Sigmoid colon (tissue), 7 donors: ENCODE data around the gene SLC16A6. TPM values are rescaled to one million over a fixed set of nuclear protein-coding genes. Genes with fewer than 3 reads are reported as not detected.

ENCODE experiments used
- DNase-seq: peaks from one replicate; pipeline ENCODE4 v3.0.0-alpha.2; 2019
- H3K27ac ChIP-seq, 4 donors: fragments of 200-600 bp; sonication (generic); one replicate each; pipeline ENCODE4 v1.5.1; 2016 to 2019; ENCODE audit warnings: mild to moderate bottlenecking in 1 of 4
- H3K27me3 ChIP-seq, 3 donors: fragments of 200-600 bp; sonication (generic); one replicate each; pipeline ENCODE4 v1.5.1; 2019; ENCODE audit warnings: mild to moderate bottlenecking in 1 of 3
- H3K36me3 ChIP-seq, 4 donors: fragments of 200-600 bp; sonication (generic); one replicate each; pipeline ENCODE4 v1.5.1; 2016 to 2019
- H3K4me1 ChIP-seq, 4 donors: fragments of 200-600 bp; sonication (generic); one replicate each; pipeline ENCODE4 v1.5.1; 2017 to 2019
- H3K4me3 ChIP-seq, 4 donors: fragments of 200-600 bp; sonication (generic); one replicate each; pipeline ENCODE4 v1.5.1; 2017 to 2019; ENCODE audit warnings: mild to moderate bottlenecking in 2 of 4, moderate library complexity in 1 of 4
- H3K9me3 ChIP-seq, 4 donors: fragments of 200-600 bp in 3 of 4; sonication (generic) in 3 of 4; one replicate each; pipeline versions ENCODE4 v1.5.1 to v1.6.1; 2013 to 2019
- EP300 ChIP-seq, 4 donors: sonication (generic); formaldehyde crosslinking; IDR thresholded peaks; one replicate each; pipeline ENCODE4 v1.6.1; 2017; ENCODE audit warnings: antibody characterized with exemption in 4 of 4
- POLR2A ChIP-seq, 2 donors: fragments of 450-650 bp; IDR thresholded peaks; one replicate each; pipeline ENCODE4 v1.6.1; 2016; ENCODE audit warnings: antibody characterized with exemption in 2 of 2, mild to moderate bottlenecking in 2 of 2, moderate library complexity in 2 of 2
- POLR2AphosphoS5 ChIP-seq, 4 donors: sonication (generic); formaldehyde crosslinking; IDR thresholded peaks; one replicate each; pipeline ENCODE4 v1.6.1; 2017; ENCODE audit warnings: antibody characterized with exemption in 4 of 4
- WGBS, 2 donors: extraction: QIAGEN DNeasy Blood & Tissue Kit; methylation state at CpG; one replicate each; pipeline ENCODE4 v1.1.7; 2013; 5-methylcytosine and 5-hydroxymethylcytosine counted together
- intact Hi-C: fragments of 100-400 bp; cut with DNase I; formaldehyde crosslinking; loops from one replicate; pipeline ENCODE4 v1.15.1; 2023
- polyA plus RNA-seq, 3 donors: library from polyadenylated mRNA; stranded (reverse); fragments of 200-250 nt; gene quantifications; one replicate each; pipeline ENCODE4 v1.2.3, GENCODE V29; 2013
- total RNA-seq, 4 donors: library from RNA; depleted of rRNA; stranded (reverse); fragments of >200 nt; gene quantifications; one replicate each; pipeline ENCODE4 v1.1.0, GENCODE V29; 2016
- TF ChIP-seq, protein P1 (sequence below), 4 experiments: fragments of 450-650 bp in 3 of 4; fragments of 200-600 bp in 1 of 4; IDR thresholded peaks; one replicate each; pipeline ENCODE4 v1.5.1; 2016 to 2019; ENCODE audit warnings: antibody characterized with exemption in 4 of 4, mild to moderate bottlenecking in 3 of 4, moderate library complexity in 2 of 4
- donor health status: healthy with polysubstance abuse.
- donor health status: Bipolar disorder and iron deficiency.
- donor health status: healthy.

The SLC16A6 gene
- total and polyA plus RNA-seq, 7 donors: 0.14 to 2.1 (median 0.67) TPM; not detected in 4

DNA sequence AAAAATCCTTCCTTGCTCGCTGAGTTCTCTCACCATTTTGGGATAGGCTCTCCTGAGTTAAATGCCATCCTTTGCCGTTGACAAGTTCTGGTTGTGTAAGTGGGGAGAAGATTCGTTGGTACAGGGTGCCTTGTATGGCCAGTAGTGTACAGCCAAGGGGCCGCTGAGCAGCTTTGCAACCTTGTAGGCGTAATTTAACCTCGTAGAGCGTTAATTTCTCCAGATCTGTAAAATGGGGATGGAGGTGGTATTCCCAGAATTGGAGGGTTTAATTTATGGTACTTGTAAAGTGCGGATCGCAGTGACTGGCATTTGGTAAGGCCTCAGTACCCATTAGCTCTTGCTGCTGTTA is 1.7 kb upstream of the SLC16A6 start:
- intact Hi-C loops: no loop called here
- peaks cover 0 to 27% (median 23%) of the 10 kb centered on the region in 4 donors for H3K4me1 ChIP-seq
- WGBS, 2 donors: 41 to 50% methylated on average over 9 of the region's 9 CpGs

DNA sequence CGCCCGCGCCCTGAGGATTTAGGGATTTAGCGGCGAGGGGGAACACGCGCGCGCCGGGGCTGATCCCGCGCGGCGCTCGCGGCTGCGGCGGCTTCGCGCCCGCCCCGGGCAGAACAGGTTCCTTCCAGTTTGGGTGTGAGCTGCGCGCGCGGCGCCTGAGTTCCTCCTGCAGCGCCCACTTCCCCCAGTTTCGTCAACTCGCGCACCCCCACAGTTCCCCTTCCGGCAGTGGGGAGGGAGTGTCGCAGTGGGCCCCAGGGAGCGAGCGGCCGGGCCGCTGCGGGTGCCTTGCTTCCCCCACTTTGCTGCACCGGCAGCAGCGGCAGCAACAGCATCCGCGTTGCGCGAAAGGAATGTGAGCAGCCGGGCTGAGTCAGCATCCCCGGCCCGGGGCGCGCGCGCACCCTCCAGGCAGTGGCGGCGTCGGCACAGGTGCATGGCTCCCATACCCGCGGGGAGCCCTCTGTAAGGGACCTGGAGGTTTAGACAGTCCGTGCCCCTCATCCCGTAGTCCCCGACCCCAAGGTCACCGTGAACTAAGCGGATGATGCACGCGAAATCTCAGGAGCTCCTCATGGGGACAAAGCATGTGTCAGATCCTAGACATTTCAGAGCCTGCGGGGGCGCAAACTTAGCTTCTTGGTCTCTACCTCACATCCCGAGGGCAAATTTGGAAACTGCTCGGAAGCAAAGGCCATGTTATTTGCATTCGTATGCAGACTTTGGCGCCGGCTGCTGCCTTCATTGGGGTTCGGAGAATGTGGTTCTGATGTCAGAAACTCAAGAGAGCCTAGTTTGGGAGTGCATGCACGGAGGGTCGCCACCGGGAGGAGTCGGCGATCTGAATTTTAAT is 1.1 kb upstream of the SLC16A6 start:
- Histone ChIP-seq H3K9me3 (no peaks in the 10 kb centered on the region), H3K36me3 (no peaks in the 10 kb centered on the region), H3K27ac (peak overlapping the region; percentile 41 to 68 (median 56)), H3K4me1 (peaks cover 0 to 27% (median 23%) of the 10 kb centered on the region in 4 donors), H3K4me3 (peak overlapping the region; percentile 22 to 63 (median 55)), H3K27me3 (peaks cover 12 to 76% (median 61%) of the 10 kb centered on the region in 3 donors)
- intact Hi-C loops: no loop called here
- 1% methylated on average over 76 of the region's 76 CpGs for WGBS, 2 donors
- TF ChIP-seq EP300 (IDR thresholded peaks at IDR 0.05) (no peak), POLR2AphosphoS5 (IDR thresholded peaks at IDR 0.05) (peak in 2 of 4 donors; percentile 49 to 68), POLR2A (IDR thresholded peaks at IDR 0.05) (peak in 1 of 2 donors; percentile 21)
- TF ChIP-seq, protein P1, sequence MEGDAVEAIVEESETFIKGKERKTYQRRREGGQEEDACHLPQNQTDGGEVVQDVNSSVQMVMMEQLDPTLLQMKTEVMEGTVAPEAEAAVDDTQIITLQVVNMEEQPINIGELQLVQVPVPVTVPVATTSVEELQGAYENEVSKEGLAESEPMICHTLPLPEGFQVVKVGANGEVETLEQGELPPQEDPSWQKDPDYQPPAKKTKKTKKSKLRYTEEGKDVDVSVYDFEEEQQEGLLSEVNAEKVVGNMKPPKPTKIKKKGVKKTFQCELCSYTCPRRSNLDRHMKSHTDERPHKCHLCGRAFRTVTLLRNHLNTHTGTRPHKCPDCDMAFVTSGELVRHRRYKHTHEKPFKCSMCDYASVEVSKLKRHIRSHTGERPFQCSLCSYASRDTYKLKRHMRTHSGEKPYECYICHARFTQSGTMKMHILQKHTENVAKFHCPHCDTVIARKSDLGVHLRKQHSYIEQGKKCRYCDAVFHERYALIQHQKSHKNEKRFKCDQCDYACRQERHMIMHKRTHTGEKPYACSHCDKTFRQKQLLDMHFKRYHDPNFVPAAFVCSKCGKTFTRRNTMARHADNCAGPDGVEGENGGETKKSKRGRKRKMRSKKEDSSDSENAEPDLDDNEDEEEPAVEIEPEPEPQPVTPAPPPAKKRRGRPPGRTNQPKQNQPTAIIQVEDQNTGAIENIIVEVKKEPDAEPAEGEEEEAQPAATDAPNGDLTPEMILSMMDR (IDR thresholded peaks at IDR 0.05): no peak
- DNase-seq: peak; percentile 77

More for the DNA sequence above, 1.7 kb upstream of the SLC16A6 start:
- no peaks in the 10 kb centered on the region for H3K9me3 ChIP-seq
- no peak overlapping the region for H3K4me3 ChIP-seq
- peaks cover 12 to 82% (median 61%) of the 10 kb centered on the region in 3 donors for H3K27me3 ChIP-seq
- no peak overlapping the region for H3K27ac ChIP-seq
- H3K36me3 ChIP-seq: no peaks in the 10 kb centered on the region
- TF ChIP-seq, protein P1 (IDR thresholded peaks at IDR 0.05): no peak
- no peak for TF ChIP-seq POLR2A (IDR thresholded peaks at IDR 0.05)
- no peak for DNase-seq

DNA sequence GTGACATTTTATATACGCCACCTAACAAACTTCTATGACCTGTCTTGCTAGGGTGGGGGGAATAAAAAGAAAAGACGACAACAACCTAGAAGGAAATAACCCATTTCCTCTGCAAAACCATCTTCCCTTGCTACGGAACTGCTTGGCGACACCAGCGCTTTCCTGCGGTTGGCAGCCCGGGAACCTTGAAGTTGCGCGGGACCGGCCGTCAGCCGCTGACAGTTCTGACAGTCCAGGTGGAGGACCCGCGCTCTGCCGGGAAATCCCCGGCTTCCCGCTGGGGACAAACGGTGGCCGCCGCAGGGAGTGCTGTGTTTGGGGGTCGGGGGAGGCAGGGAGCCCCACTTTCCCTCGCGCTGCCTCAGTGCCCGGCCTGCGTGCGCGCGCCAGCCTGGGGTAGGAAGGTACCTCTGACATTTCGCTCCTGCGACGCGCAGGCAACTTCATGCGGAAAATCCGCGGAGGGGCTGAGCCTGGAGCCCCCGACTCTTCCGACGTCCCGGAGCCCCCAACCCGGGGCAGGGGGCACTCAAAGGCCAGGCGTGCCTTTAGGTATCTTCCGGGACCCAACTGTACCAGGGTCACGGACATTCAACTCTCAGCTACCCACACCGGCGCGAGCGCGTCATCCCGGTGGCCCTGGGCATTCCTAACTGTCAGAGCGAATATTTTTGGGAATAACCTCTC is 516 bp downstream of the SLC16A6 start:
- Histone ChIP-seq H3K27ac (peak overlapping the region in 1 of 4 donors; percentile 60), H3K4me1 (peaks cover 0 to 27% (median 23%) of the 10 kb centered on the region in 4 donors), H3K36me3 (no peaks in the 10 kb centered on the region), H3K9me3 (no peaks in the 10 kb centered on the region), H3K4me3 (peak overlapping the region in 3 of 4 donors; percentile 48 to 63 (median 62)), H3K27me3 (peaks cover 12 to 59% (median 55%) of the 10 kb centered on the region in 3 donors)
- TF ChIP-seq EP300 (IDR thresholded peaks at IDR 0.05) (no peak), POLR2AphosphoS5 (IDR thresholded peaks at IDR 0.05) (no peak), POLR2A (IDR thresholded peaks at IDR 0.05) (no peak)
- TF ChIP-seq, protein P1 (IDR thresholded peaks at IDR 0.05): no peak
- 1% methylated on average over 50 of the region's 50 CpGs for WGBS, 2 donors
- intact Hi-C loops: no loop called here
- DNase-seq: no peak

DNA sequence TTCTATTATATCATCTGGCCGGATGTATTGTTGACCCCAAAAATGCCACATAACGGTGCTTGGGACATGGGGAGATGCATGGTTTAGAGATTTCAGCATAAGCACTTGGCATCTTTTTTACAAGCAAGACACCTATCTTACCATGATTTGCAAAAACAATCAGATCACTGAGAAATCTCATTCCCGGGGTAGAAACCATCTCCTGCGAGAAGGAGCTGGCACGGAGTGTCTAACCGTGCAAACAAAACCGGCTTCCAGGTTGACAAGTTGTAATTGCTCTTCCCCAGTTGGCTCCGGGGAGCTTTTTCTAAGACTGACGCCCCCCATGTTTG is 1.0 kb downstream of the SLC16A6 start:
- peaks cover 12 to 54% (median 50%) of the 10 kb centered on the region in 3 donors for H3K27me3 ChIP-seq
- TF ChIP-seq, protein P1 (IDR thresholded peaks at IDR 0.05): no peak
- TF ChIP-seq EP300 (IDR thresholded peaks at IDR 0.05) (no peak), POLR2A (IDR thresholded peaks at IDR 0.05) (no peak), POLR2AphosphoS5 (IDR thresholded peaks at IDR 0.05) (no peak)
- H3K4me3 ChIP-seq: peak overlapping the region in 2 of 4 donors; percentile 48 to 62
- H3K27ac ChIP-seq: peak overlapping the region in 1 of 4 donors; percentile 60
- no peak for DNase-seq
- peaks cover 0 to 27% (median 23%) of the 10 kb centered on the region in 4 donors for H3K4me1 ChIP-seq
- 10 to 12% methylated on average over 9 of the region's 9 CpGs for WGBS, 2 donors
- no peaks in the 10 kb centered on the region for H3K9me3 ChIP-seq
- intact Hi-C loops: no loop called here
- no peaks in the 10 kb centered on the region for H3K36me3 ChIP-seq
